H1 (cell line): ENCODE measurements around the gene OR2AP1. TPM values are rescaled to one million over a fixed set of nuclear protein-coding genes. Genes with fewer than 3 reads are reported as not detected.

ENCODE experiments used
- CHD2 ChIP-seq: IDR thresholded peaks from 2 replicates; pipeline ENCODE4 v1.6.1; 2012; ENCODE audit warnings: low read length, improper control_type of control experiment
- POU5F1 ChIP-seq: IDR thresholded peaks from 2 replicates; pipeline ENCODE4 v1.6.1; 2011; ENCODE audit warnings: low read depth, mild to moderate bottlenecking, low read length, moderate library complexity
- RXRA ChIP-seq: IDR thresholded peaks from 2 replicates; pipeline ENCODE4 v1.6.1; 2011; ENCODE audit warnings: low read depth, mild to moderate bottlenecking, low read length, moderate library complexity; ENCODE audit not compliant: insufficient read depth
- polyA plus RNA-seq, 7 experiments: library from polyadenylated mRNA; depleted of rRNA in 3 of 7; stranded (reverse) in 5 of 7; unstranded in 2 of 7; fragments of >200 nt in 5 of 7; fragments of 200-250 nt in 2 of 7; gene quantifications; 1 replicate in 5 of 7; 2 replicates in 1 of 7; 4 replicates in 1 of 7; pipeline versions ENCODE4 v1.2.1 to v1.2.3, GENCODE V29; 2011 to 2013; ENCODE audit warnings: missing spikeins in 2 of 7, mixed read lengths in 2 of 7
- total RNA-seq: library from RNA; stranded (reverse); fragmentation: NEBNext Ultra II Directional; extraction: Animal tissue kit (Norgen Biotek cat#: 25700); gene quantifications from 2 replicates; pipeline ENCODE4 v1.2.1, GENCODE V29; 2021

Gene OR2AP1
- total and polyA plus RNA-seq, 2 of the 8 experiments (the other 6 are each of a cell fraction or from before 2014, with no cell fraction given), result not detected

DNA sequence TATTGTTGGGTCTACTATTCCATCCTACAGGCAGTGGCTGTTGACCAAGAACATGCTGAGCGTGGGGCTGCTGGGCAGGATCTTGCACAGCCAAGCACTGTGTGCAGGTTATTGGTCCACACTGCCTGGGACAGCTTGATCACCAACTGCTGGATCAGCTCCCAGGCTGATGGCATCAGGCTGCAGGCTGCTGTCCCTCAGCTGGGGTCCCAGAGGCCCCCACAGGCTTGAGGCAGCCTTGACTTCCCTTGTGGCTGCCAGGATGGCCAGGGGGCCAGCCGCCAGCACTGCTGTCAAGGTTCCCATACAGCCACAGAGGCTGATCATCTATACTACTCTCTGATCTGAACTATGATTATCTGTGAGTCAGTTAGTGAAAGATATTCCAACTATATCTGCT, 9.8 kb downstream of the OR2AP1 start (continued):
- no peak for TF ChIP-seq POU5F1
- TF ChIP-seq RXRA, result no peak
- TF ChIP-seq CHD2, result no peak
